ENCODE measurements around the gene SNX9.

Gene SNX9

GRCh38 chr6:157978021-157978783 lies 155.2 kb downstream of the SNX9 start:
- DNase-seq (ENCODE audit: low spot score), result no peak

DNA sequence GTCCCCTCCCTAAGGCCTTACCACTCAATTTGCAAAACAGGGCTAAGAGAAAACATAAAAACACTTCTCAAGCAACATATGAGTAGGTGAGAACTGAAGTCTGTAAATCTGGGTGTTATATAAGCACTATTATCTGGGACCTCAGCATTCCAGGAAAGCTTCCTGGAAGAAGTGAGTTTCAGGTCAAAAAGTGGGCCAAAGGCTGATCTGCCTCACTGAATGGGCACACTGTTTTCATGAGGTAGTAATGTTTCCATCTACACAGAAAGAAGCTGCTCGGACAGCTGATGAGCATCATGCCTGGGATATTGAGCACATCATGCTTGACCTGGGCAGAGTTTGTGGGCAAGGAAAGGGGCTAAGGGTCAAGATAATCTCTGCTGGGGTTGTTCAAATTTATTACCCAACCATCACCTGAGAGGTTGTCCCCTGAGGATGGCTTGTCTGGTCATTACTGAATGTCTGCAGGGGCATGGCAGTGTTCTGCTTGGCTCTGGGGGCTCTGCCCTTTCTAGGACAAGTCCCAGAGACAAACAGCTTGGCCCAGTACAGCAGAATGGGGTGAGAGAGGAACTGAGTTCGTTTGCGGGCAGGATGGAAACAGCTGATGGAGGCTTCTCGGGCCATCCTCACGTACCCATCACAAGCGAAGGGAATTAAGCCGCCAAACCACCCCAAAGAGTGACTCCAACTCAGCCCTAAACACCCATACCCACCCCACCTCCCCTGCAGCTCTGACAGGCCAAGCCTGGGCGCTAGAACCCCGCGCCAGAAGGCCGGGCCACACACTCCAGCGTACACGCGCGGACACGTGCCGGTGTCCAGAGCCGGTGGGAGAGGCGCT lies 157.5 kb downstream of the SNX9 start:
- no peak for DNase-seq (ENCODE audit: low spot score)

DNA sequence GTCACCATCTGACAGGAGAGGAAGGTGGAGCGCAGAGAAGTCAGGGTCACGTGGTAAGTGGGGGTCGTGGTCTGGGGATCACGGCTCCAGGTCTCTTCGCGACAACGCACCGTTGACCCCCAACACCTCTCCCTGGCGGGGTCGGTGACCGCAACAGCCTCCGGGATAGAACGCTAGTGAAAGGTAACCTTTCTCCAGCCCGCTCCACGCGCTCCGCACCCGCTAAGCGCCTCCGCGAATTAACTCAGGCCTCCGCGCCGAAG lies 158.0 kb downstream of the SNX9 start:
- no peak for DNase-seq (ENCODE audit: low spot score)

DNA sequence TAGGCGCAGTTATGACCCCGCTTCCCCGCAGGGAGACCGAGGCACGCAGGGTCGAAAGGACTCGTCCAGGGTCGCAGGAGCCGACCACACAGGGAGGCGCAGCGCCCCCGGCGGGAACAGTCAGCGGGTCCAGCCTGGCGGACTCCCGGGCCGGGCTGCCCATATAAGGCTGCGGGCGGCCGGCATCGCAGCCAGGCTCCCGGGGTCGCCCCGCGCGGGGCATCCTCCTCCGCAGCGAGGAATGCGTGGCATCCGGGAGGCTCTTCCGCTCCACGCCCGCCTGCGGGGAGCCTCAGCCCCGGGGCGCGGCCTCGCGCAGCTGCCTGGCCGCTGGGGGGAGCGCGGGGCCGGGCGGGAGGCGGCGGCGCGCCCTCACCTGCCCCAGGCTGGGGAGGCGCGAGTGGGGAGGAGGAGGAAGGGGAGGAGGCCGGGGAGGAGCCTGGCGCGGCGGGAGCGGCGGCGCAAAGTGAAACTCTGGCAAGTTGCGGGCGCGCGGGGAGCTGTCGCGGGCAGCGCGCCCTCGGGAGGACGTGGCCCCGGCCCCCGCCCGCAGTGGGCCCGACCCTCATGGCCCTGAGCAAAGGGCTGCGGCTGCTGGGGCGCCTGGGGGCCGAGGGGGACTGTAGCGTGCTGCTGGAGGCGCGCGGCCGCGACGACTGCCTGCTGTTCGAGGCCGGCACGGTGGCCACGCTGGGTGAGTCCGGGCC lies 158.5 kb downstream of the SNX9 start, which contains the start of gene SYNJ2:
SYNJ2 (plus strand) TSS at position 469 of the 707 bp plus-strand sequence; CDS start at position 568, 99 bp downstream.
- DNase-seq (ENCODE audit: low spot score), result peak; percentile 57

GRCh38 chr6:157982102-157982562 lies 159.1 kb downstream of the SNX9 start:
- no peak for DNase-seq (ENCODE audit: low spot score)

GRCh38 chr6:157982563-157983405 lies 159.7 kb downstream of the SNX9 start:
- DNase-seq (ENCODE audit: low spot score), result no peak

GRCh38 chr6:157983406-157984119 lies 160.5 kb downstream of the SNX9 start:
- no peak for DNase-seq (ENCODE audit: low spot score)

GRCh38 chr6:157984128-157984527 lies 161.1 kb downstream of the SNX9 start:
- no peak for DNase-seq (ENCODE audit: low spot score)

- no peak for DNase-seq (ENCODE audit: low spot score)
These were observed 161.7 kb downstream of the SNX9 start for GRCh38 chr6:157984686-157985225.

- DNase-seq (ENCODE audit: low spot score), result no peak
These were observed 162.5 kb downstream of the SNX9 start for GRCh38 chr6:157985378-157986155.

DNA sequence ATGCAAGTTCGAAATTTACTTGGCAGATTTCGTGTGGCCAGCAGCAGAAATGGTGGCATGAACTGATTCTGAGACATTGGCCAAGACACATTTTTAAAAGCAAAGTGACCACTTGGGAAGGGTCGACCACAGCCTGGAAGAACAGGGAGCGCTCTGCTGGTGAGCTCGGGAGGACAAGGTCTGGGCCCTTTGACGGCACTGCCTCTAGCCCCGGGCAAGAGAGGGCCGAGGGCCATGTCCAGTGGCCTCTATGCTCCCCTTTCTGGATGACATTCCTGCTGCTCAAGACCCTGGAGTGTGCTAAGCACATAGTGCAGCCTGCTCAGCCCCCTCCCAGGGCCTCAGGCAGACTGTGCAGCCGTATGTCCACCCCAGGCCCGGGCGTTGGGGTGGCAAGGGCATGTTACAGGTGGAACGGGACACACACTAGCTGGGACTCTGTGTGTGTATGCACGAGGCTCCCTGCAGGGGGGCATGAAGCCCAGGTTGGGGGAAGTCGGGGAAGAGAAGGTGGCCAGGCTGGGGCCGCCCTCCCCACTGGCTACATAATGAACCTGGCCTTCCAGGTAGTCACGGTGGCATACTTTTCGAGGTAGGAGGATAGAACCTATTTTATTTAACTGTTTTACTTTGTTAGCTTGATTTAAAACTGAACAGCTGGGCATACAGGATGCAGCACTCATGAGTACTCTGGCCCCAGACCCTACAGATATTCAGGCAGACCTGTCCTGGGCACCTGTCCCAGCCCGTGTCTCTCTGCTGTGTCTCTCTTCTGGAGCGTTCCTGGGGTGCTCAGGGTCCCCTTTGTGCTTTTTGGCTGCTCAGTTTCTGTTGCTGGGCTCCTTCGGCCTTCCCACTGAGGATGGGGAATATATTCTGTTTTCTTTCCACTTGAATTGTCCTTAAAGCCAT lies 165.0 kb downstream of the SNX9 start:
- DNase-seq (ENCODE audit: low spot score), result no peak

DNA sequence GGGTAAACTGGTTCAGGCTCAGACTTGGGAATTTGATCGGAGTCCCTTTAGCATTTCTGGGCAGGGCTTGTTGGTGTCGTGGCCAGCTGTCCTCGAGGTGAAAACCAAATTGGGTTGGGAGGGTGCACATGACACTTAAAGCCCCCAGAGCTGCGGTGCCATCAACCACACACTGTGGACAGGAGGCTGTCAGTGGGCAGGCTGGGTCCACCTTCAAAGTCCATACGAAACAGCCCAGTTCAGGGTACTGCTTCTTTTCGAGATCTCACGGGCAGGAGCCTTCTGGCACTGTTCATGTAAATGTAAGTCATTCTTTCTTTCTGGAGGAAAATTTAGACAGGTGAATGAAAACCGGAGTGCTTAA lies 165.6 kb downstream of the SNX9 start:
- no peak for DNase-seq (ENCODE audit: low spot score)

- DNase-seq (ENCODE audit: low spot score), result no peak
These were observed 166.7 kb downstream of the SNX9 start for GRCh38 chr6:157989541-157990289.

GRCh38 chr6:157990321-157991066 lies 167.4 kb downstream of the SNX9 start:
- DNase-seq (ENCODE audit: low spot score), result no peak

DNA sequence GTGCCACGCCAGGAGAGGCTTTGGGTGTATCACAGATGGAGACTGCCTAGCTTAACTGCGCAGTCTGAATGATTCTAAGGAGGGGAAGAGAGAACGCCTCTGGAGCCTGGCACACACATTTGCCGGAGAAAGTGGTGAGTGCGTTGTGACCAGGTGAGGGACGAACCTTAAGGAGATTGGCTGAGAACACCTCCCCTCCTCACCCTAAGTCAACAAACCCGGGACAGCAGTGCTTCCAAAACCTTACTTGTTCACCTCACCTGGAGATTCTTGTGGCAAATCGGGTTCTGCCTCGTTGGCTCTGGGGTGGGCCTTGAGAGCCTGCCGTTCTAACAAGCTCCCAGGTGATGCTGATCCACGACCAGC lies 168.0 kb downstream of the SNX9 start:
- no peak for DNase-seq (ENCODE audit: low spot score)

DNA sequence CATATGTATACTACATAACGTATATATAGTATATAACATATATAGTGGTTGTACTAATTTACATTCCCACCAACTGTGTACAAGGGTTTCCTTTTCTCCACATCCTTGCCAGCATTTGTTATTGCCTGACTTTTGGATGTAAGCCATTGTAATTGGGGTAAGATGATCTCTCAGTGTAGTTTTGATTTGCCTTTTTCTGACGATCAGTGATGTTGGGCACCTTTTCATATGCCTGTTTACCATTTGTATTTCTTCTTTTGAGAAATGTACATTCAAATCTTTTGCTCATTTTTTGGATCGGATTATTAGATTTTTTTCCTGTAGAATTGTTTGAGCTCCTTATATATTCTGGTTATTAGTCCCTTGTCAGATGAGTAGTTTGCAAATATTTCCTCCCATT lies 170.0 kb downstream of the SNX9 start:
- no peak for DNase-seq (ENCODE audit: low spot score)

GRCh38 chr6:157994125-157994795 lies 171.2 kb downstream of the SNX9 start:
- DNase-seq (ENCODE audit: low spot score), result no peak
